Mesenchymal stem cell (in vitro differentiated cells and primary cell): ENCODE results near the gene CELF5.

Source experiments
- DNase-seq: peaks from one replicate; pipeline ENCODE4 v3.0.0-alpha.2; 2013
- H2AFZ ChIP-seq: one replicate; pipeline ENCODE4 v1.6.1; 2013; ENCODE audit warnings: low read depth, mild to moderate bottlenecking, control low read depth, inconsistent platforms, low read length, moderate library complexity
- H2AK5ac ChIP-seq: 2 replicates; pipeline ENCODE4 v1.6.1; 2013; ENCODE audit warnings: low read length, moderate library complexity, mild to moderate bottlenecking, inconsistent platforms; ENCODE audit not compliant: severe bottlenecking
- H2BK120ac ChIP-seq: one replicate; pipeline ENCODE4 v1.6.1; 2013; ENCODE audit warnings: low read depth, mild to moderate bottlenecking, inconsistent platforms, low read length, moderate library complexity
- H2BK12ac ChIP-seq, 2 experiments: one replicate each; pipeline ENCODE4 v1.6.1; 2013; ENCODE audit warnings: inconsistent platforms in 2 of 2, low read length in 2 of 2, mild to moderate bottlenecking in 2 of 2, moderate library complexity in 2 of 2, control low read depth in 1 of 2
- H2BK15ac ChIP-seq: one replicate; pipeline ENCODE4 v1.6.1; 2013; ENCODE audit warnings: mild to moderate bottlenecking, low read depth, inconsistent platforms; ENCODE audit not compliant: poor library complexity, severe bottlenecking
- H2BK5ac ChIP-seq: 2 replicates; pipeline ENCODE4 v1.6.1; 2013; ENCODE audit warnings: low read depth, mild to moderate bottlenecking, low read length, control low read depth, inconsistent platforms; ENCODE audit not compliant: poor library complexity, severe bottlenecking
- H3K14ac ChIP-seq, 2 experiments: one replicate each; pipeline ENCODE4 v1.6.1; 2013; ENCODE audit warnings: inconsistent platforms in 2 of 2, low read length in 2 of 2, control low read depth in 1 of 2, mild to moderate bottlenecking in 1 of 2, moderate library complexity in 1 of 2
- H3K18ac ChIP-seq, 2 experiments: one replicate each; pipeline ENCODE4 v1.6.1; 2013; ENCODE audit warnings: inconsistent platforms in 2 of 2, low read length in 2 of 2, control low read depth in 1 of 2, low read depth in 1 of 2, mild to moderate bottlenecking in 1 of 2
- H3K23ac ChIP-seq, 2 experiments: one replicate each; pipeline ENCODE4 v1.6.1; 2013; ENCODE audit warnings: inconsistent platforms in 2 of 2, low read length in 2 of 2, mild to moderate bottlenecking in 2 of 2, moderate library complexity in 2 of 2, control low read depth in 1 of 2
- H3K27ac ChIP-seq: 2 replicates; pipeline ENCODE4 v1.5.1; 2013; ENCODE audit warnings: mild to moderate bottlenecking, moderate library complexity, low read length, control low read depth, inconsistent platforms; ENCODE audit not compliant: poor library complexity, severe bottlenecking
- H3K27me3 ChIP-seq, 2 experiments: 2 replicates each; pipeline versions ENCODE4 v1.6.1 to v1.7.0; 2013; ENCODE audit warnings: low read length in 2 of 2, mild to moderate bottlenecking in 2 of 2, moderate library complexity in 2 of 2, control low read depth in 1 of 2, inconsistent platforms in 1 of 2; ENCODE audit not compliant: control insufficient read depth in 1 of 2, insufficient read depth in 1 of 2
- H3K36me3 ChIP-seq, 2 experiments: 2 replicates each; pipeline versions ENCODE4 v1.6.1 to v1.7.0; 2013; ENCODE audit warnings: low read length in 2 of 2, control low read depth in 1 of 2, inconsistent platforms in 1 of 2, low read depth in 1 of 2, mild to moderate bottlenecking in 1 of 2; ENCODE audit not compliant: insufficient read depth in 2 of 2, control insufficient read depth in 1 of 2
- H3K4ac ChIP-seq, 2 experiments: one replicate each; pipeline ENCODE4 v1.6.1; 2013; ENCODE audit warnings: inconsistent platforms in 2 of 2, low read length in 2 of 2, mild to moderate bottlenecking in 2 of 2, moderate library complexity in 2 of 2, control low read depth in 1 of 2, low read depth in 1 of 2
- H3K4me1 ChIP-seq: 2 replicates; pipeline ENCODE4 v1.6.1; 2013; ENCODE audit warnings: low read depth, low read length, control low read depth; ENCODE audit not compliant: control insufficient read depth, insufficient read depth
- H3K4me2 ChIP-seq: 2 replicates; pipeline ENCODE4 v1.6.1; 2013; ENCODE audit warnings: low read length, mild to moderate bottlenecking, inconsistent platforms; ENCODE audit not compliant: poor library complexity, severe bottlenecking
- H3K4me3 ChIP-seq, 2 experiments: 2 replicates each; pipeline versions ENCODE4 v1.5.1 to v1.7.0; 2013; ENCODE audit warnings: low read length in 2 of 2, mild to moderate bottlenecking in 2 of 2, control low read depth in 1 of 2, low read depth in 1 of 2; ENCODE audit not compliant: insufficient read depth in 1 of 2
- H3K79me1 ChIP-seq: replicated peaks from 2 replicates; pipeline ENCODE4 v1.6.1; 2013; ENCODE audit warnings: mild to moderate bottlenecking, control low read depth, low read length, inconsistent platforms; ENCODE audit not compliant: poor library complexity, severe bottlenecking
- H3K9ac ChIP-seq: 2 replicates; pipeline ENCODE4 v1.7.0; 2013; ENCODE audit warnings: mild to moderate bottlenecking, low read length, moderate library complexity
- H3K9me3 ChIP-seq: 2 replicates; pipeline ENCODE4 v1.7.0; 2013; ENCODE audit warnings: mild to moderate bottlenecking, low read length; ENCODE audit not compliant: control insufficient read depth
- H4K8ac ChIP-seq: one replicate; pipeline ENCODE4 v1.6.1; 2013; ENCODE audit warnings: inconsistent platforms, mild to moderate bottlenecking, low read length, moderate library complexity
- H4K91ac ChIP-seq: one replicate; pipeline ENCODE4 v1.6.1; 2013; ENCODE audit warnings: mild to moderate bottlenecking, low read length, inconsistent platforms
- WGBS: methylation state at CpG from one replicate; pipeline ENCODE4 v1.1.7; 2013; ENCODE audit warnings: mixed read lengths; 5-methylcytosine and 5-hydroxymethylcytosine counted together

Gene CELF5

DNA sequence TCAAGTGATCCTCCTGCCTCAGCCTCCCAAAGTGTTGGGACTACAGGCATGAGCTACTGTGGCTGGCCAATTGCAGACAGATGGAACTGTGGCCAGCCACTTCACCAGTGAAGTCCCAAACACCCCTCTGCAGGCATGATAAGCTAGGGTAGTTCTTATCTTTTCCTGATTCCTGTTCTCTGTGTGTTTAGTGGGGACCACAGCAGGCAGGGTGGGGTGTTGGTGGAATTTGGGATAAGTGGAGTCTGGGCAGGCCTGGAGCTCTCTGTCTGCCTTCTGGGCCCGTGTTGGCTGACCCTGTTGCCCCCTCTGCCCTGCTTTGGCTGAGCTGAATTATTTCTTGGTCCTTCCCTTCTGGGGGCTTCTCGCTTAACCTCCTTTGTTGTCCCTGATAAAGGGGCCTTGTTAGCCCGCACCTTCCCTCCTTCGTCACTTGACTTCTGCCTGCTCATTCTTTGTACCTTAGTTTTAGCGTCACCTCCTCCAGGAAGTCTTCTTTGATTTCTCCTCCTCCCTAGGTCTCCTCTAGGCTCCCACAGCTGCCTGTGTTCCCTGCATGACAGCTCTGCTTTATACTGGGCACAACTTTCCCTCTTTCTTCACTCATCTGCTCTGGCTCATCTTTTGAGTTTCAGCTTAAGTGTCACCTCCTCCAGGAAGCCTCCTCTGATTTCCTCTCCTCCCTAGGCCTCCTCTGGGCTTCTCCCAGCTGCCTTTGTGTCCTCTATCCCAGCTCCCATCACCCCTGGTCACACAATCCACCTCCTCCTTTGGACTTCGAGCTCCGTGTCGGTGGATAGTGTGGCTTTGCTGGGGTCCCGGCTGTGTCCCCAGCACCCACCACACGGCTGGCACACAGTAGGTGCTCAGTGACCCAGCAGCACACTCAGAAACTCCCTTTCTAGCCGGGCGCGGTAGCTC lies 40.5 kb upstream of the CELF5 start:
- Histone ChIP-seq H3K4me2 (no peak overlapping the region), H3K9me3 (no peaks in the 10 kb centered on the region), H3K23ac (no peak overlapping the region), H2BK120ac (no peak overlapping the region), H2AFZ (no peak overlapping the region), H2AK5ac (no peak overlapping the region), H4K91ac (no peak overlapping the region), H3K4me3 (no peak overlapping the region), H3K18ac (no peak overlapping the region), H3K27me3 (no peaks in the 10 kb centered on the region), H3K36me3 (peaks cover 4 to 19% of the 10 kb centered on the region in 2 experiments), H3K14ac (no peak overlapping the region), H2BK15ac (no peak overlapping the region), H3K9ac (no peak overlapping the region), H2BK12ac (no peak overlapping the region), H3K27ac (no peak overlapping the region), H3K79me1 (peaks cover 18% of the 10 kb centered on the region), H3K4ac (peak overlapping the region in 1 of 2 experiments; percentile 41), H3K4me1 (peaks cover 20% of the 10 kb centered on the region), H4K8ac (peak overlapping the region; percentile 95), H2BK5ac (no peak overlapping the region)
- no peak for DNase-seq
- WGBS, result 93% methylated on average over 13 of the region's 13 CpGs

DNA sequence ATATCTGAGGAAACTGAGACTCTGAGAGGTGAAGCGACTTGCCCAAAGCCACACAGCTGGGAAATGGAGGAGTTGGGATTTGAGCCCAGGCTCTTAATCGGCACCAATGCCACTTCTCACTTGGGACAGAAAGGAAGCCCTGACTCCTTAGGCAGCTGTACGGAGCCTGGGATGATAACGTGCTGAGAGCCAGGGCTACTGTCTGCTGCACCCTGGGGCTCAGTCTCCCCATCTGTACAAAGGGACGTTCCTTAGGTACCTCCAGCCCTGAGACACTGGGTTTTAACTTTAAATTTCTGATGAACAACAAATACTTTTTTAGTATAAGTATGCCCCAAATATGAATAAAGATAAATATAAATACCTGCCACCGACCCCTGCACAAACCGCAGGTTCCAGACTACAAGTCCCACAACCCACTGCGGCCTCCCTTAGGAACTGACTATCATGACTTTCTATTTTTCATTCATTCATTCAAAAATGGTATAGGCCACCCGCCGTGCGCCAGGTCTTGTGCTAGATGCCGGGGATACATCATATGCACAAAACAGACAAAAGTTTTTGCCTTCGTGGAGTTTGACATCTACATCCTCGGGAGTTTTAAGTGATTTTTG lies 39.5 kb upstream of the CELF5 start:
- H3K4me2 ChIP-seq, result peak overlapping the region; percentile 98
- 18% methylated on average over 13 of the region's 14 CpGs for WGBS

DNA sequence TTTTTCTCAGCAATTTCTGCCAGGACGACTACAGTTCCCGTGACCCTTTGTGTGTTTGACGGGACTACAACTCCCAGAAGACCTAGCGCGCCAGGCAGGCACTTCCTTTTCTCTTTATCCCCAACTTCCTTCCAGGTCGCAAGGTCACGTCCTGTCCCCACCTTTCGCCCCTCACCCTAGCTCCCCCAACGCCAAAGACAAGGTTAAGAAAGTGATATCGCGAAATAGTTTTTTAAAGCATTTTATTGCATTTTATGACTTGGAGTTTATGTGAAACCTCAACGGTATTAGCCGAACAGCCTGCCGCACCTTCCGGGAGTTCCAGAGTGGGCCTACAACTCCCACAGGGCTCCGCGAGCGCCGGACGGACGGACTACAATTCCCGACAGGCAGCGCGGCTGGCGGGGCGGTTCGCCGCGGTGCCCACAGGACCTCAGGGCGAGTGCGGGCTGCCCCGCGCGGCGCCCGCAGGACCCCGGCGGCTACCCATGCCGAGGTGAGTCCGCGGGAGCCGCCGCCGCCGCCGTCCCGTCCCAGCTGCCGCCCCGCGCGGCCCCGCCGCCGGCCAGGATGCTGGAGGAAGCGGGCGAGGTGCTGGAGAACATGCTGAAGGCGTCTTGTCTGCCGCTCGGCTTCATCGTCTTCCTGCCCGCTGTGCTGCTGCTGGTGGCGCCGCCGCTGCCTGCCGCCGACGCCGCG lies 38.9 kb upstream of the CELF5 start, which contains the start of gene NCLN:
NCLN (plus strand) TSS at position 470 of the 699 bp plus-strand sequence; CDS start at position 571, 101 bp downstream.
- Histone ChIP-seq H3K4ac (peak within 1 kb of the TSS; percentile 51 to 60), H4K8ac (peak within 1 kb of the TSS; percentile 95), H3K23ac (peak within 1 kb of the TSS in 1 of 2 experiments; percentile 91), H3K4me1 (peaks cover 27% of the 10 kb centered on the region), H3K9me3 (no peaks in the 10 kb centered on the region), H3K79me1 (peaks cover 32% of the 10 kb centered on the region), H2BK5ac (peak within 1 kb of the TSS; percentile 36), H3K9ac (peak within 1 kb of the TSS; percentile 93), H2AK5ac (no peak within 1 kb of the TSS), H3K27ac (peak within 1 kb of the TSS; percentile 76), H3K36me3 (peaks cover 9 to 36% of the 10 kb centered on the region in 2 experiments), H2BK15ac (peak within 1 kb of the TSS; percentile 38), H4K91ac (peak within 1 kb of the TSS; percentile 83), H3K4me3 (peak within 1 kb of the TSS; percentile 93 to 98), H3K4me2 (peak within 1 kb of the TSS; percentile 98), H3K14ac (peak within 1 kb of the TSS in 1 of 2 experiments; percentile 82), H2BK12ac (peak within 1 kb of the TSS in 1 of 2 experiments; percentile 8), H3K27me3 (no peaks in the 10 kb centered on the region), H2AFZ (peak within 1 kb of the TSS; percentile 87), H2BK120ac (peak within 1 kb of the TSS; percentile 74), H3K18ac (peak within 1 kb of the TSS; percentile 88 to 92)
- DNase-seq, result peak; percentile 97
- WGBS, result under 1% methylated on average over 69 of the region's 69 CpGs

More for the DNA sequence above, 39.5 kb upstream of the CELF5 start:
- no peak overlapping the region for H3K27ac ChIP-seq
- no peaks in the 10 kb centered on the region for H3K9me3 ChIP-seq
- H2BK15ac ChIP-seq, result no peak overlapping the region
- peak overlapping the region in 1 of 2 experiments; percentile 8 for H2BK12ac ChIP-seq
- peak overlapping the region in 1 of 2 experiments; percentile 13 for H3K18ac ChIP-seq
- peak overlapping the region; percentile 37 to 93 for H3K4me3 ChIP-seq
- no peak overlapping the region for H4K91ac ChIP-seq
- H3K4ac ChIP-seq, result no peak overlapping the region
- peaks cover 26% of the 10 kb centered on the region for H3K79me1 ChIP-seq
- H4K8ac ChIP-seq, result peak overlapping the region; percentile 95
- H2AFZ ChIP-seq, result peak overlapping the region; percentile 81
- DNase-seq, result no peak
- no peaks in the 10 kb centered on the region for H3K27me3 ChIP-seq
- peak overlapping the region; percentile 93 for H3K9ac ChIP-seq
- peaks cover 9 to 29% of the 10 kb centered on the region in 2 experiments for H3K36me3 ChIP-seq
- H2BK5ac ChIP-seq, result no peak overlapping the region
- H3K14ac ChIP-seq, result no peak overlapping the region
- no peak overlapping the region for H2BK120ac ChIP-seq
- peaks cover 24% of the 10 kb centered on the region for H3K4me1 ChIP-seq
- H2AK5ac ChIP-seq, result no peak overlapping the region
- no peak overlapping the region for H3K23ac ChIP-seq
